Vagina (tissue), 2 donors: Measurements from ENCODE around the gene CENPT. TPM values are rescaled to one million over a fixed set of nuclear protein-coding genes. Genes with fewer than 3 reads are reported as not detected.

Experiments
- DNase-seq, 2 donors: peaks; one replicate each; pipeline ENCODE4 v3.0.0-alpha.2; 2017; ENCODE audit errors: extremely low spot score in 2 of 2
- H3K27ac ChIP-seq: fragments of 200-600 bp; sonication (generic); one replicate; pipeline ENCODE4 v1.5.1; 2019
- H3K27me3 ChIP-seq: fragments of 200-600 bp; sonication (generic); one replicate; pipeline ENCODE4 v1.5.1; 2019
- H3K36me3 ChIP-seq, 2 donors: fragments of 200-600 bp; sonication (generic); one replicate each; pipeline ENCODE4 v1.5.1; 2017 to 2019
- H3K4me1 ChIP-seq: fragments of 200-600 bp; sonication (generic); one replicate; pipeline ENCODE4 v1.5.1; 2019
- H3K4me3 ChIP-seq, 2 donors: fragments of 200-600 bp; sonication (generic); 1 replicate in 1 of 2; 2 replicates in 1 of 2; pipeline ENCODE4 v1.5.1; 2016 to 2019
- H3K9me3 ChIP-seq: fragments of 200-600 bp; sonication (generic); one replicate; pipeline ENCODE4 v1.5.1; 2019
- POLR2A ChIP-seq, 2 donors: fragments of 450-650 bp; IDR thresholded peaks; one replicate each; pipeline ENCODE4 v1.6.1; 2017; ENCODE audit warnings: antibody characterized with exemption in 2 of 2, mild to moderate bottlenecking in 2 of 2, moderate library complexity in 2 of 2
- POLR2AphosphoS5 ChIP-seq, 2 donors: sonication (generic); formaldehyde crosslinking; IDR thresholded peaks; one replicate each; pipeline ENCODE4 v1.9.0; 2017; ENCODE audit warnings: antibody characterized with exemption in 2 of 2, mild to moderate bottlenecking in 2 of 2, low read depth in 1 of 2; ENCODE audit not compliant: insufficient read depth in 1 of 2
- intact Hi-C: fragments of 100-400 bp; cut with DNase I; formaldehyde crosslinking; loops from one replicate; pipeline ENCODE4 v1.15.1; 2023
- total RNA-seq: library from RNA; depleted of rRNA; stranded (reverse); fragments of >200 nt; gene quantifications from one replicate; pipeline ENCODE4 v1.2.3, GENCODE V29; 2016
- TF ChIP-seq, protein P1 (sequence below), 3 experiments: fragments of 450-650 bp in 2 of 3; fragments of 200-600 bp in 1 of 3; sonication (generic) in 1 of 3; IDR thresholded peaks; one replicate each; pipeline ENCODE4 v1.5.1; 2017 to 2019; ENCODE audit warnings: antibody characterized with exemption in 3 of 3, mild to moderate bottlenecking in 2 of 3, moderate library complexity in 2 of 3

Gene CENPT
- total RNA-seq, 1 donor from 2014 or later: 57.7 TPM

DNA sequence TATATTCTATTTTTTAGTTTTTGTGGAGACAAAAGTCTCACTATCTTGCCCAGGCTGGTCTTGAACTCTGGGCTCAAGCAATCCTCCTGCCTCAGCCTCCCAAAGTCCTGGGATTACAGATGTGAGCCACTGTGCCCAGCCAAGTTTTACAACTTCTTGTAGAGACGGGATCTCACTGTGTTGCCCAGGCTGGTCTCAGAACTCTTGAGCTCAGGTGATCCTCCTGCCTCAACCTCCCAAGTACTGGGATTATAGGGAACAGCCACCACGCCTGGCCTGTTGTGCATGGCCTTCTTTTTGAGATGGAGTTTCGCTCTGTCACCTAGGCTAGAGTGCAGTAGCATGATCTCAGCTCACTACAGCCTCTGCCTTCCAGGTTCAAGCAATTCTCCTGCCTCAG, 6.2 kb upstream of the CENPT start:
- no peak for DNase-seq
- intact Hi-C loops: no loop called here
- H3K27ac ChIP-seq: no peak overlapping the region
- no peaks in the 10 kb centered on the region for H3K36me3 ChIP-seq
- H3K4me3 ChIP-seq: no peak overlapping the region
- no peaks in the 10 kb centered on the region for H3K27me3 ChIP-seq
- H3K9me3 ChIP-seq: no peaks in the 10 kb centered on the region
- H3K4me1 ChIP-seq: peaks cover 54% of the 10 kb centered on the region
- TF ChIP-seq POLR2A (IDR thresholded peaks at IDR 0.05) (no peak), POLR2AphosphoS5 (IDR thresholded peaks at IDR 0.05; ENCODE audit: insufficient read depth in 1 of 2, low read depth in 1 of 2) (no peak)
- TF ChIP-seq, protein P1, sequence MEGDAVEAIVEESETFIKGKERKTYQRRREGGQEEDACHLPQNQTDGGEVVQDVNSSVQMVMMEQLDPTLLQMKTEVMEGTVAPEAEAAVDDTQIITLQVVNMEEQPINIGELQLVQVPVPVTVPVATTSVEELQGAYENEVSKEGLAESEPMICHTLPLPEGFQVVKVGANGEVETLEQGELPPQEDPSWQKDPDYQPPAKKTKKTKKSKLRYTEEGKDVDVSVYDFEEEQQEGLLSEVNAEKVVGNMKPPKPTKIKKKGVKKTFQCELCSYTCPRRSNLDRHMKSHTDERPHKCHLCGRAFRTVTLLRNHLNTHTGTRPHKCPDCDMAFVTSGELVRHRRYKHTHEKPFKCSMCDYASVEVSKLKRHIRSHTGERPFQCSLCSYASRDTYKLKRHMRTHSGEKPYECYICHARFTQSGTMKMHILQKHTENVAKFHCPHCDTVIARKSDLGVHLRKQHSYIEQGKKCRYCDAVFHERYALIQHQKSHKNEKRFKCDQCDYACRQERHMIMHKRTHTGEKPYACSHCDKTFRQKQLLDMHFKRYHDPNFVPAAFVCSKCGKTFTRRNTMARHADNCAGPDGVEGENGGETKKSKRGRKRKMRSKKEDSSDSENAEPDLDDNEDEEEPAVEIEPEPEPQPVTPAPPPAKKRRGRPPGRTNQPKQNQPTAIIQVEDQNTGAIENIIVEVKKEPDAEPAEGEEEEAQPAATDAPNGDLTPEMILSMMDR (IDR thresholded peaks at IDR 0.05): no peak

DNA sequence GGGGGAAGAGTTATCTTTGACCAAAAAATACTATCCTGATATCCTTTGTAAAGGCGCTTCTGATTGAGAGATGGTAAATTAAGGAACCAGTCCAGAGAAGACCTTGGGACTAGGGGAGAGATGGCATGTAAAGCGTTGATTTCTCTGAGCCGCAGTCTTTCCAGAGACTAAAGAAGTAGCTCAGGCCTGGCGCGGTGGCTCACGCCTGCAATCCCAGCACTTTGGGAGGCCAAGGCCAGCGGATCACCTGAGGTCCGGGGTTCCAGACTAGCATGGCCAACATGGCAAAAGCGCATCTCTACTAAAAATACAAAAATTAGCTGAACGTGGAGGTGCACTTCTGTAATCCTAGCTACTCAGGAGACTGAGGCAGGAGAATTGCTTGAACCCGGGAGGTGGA, 625 bp upstream of the CENPT start:
- peaks cover 57% of the 10 kb centered on the region for H3K4me1 ChIP-seq
- intact Hi-C loops: no loop called here
- DNase-seq: peak in 1 of 2 donors; percentile 54

DNA sequence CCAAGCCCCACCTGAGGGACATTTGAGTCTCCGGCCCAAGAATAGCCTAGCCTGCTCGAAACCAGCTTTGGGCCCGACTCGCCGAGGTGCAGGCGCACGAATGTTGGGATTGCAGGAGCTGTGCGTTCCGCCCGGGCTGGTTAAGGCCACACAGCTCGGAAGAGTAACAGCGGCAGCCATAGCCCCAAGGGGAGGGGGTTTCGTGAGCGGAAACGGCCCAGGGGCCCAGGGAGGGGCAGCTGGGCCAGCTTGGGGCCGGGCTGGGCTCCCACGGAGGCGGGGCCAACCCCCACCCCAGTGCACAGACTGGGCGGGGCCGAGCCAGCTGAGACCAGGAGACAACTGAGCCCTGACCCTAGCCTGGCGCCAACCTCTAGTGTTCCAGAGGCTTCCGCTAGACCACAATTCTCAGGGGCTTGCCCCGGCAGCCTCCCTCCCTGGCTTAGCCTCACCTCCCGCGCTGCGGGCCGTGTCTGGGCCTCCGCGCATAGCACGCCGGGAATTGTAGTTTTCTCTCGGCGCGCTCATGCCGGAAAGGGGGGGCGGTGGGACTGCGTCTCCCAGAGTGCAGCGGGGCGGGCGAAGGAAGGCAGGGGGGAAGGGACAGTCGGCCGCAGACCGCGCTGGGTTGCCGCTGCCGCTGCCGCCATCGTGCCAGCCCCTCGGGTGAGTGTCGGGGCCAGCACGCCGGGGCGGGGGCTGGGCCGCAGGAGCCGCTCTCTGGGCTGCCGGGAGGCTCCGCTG, 1.0 kb downstream of the CENPT start, which contains the start of gene NUTF2:
Gene NUTF2 (plus strand): TSS at position 614 of the 744 bp plus-strand sequence. CDS start 18,198 bp downstream, outside the sequence.
- Histone ChIP-seq H3K4me3 (peak within 1 kb of the TSS; percentile 79 to 98), H3K4me1 (peaks cover 64% of the 10 kb centered on the region), H3K9me3 (no peaks in the 10 kb centered on the region), H3K27ac (peak within 1 kb of the TSS; percentile 100), H3K27me3 (no peaks in the 10 kb centered on the region), H3K36me3 (no peaks in the 10 kb centered on the region)
- intact Hi-C loops: no loop called here
- TF ChIP-seq POLR2AphosphoS5 (IDR thresholded peaks at IDR 0.05; ENCODE audit: insufficient read depth in 1 of 2, low read depth in 1 of 2) (peak; percentile 90 to 91), POLR2A (IDR thresholded peaks at IDR 0.05) (peak in 1 of 2 donors; percentile 55)
- TF ChIP-seq, protein P1 (IDR thresholded peaks at IDR 0.05): peak in 1 of 3 experiments; percentile 9
- peak in 1 of 2 donors; percentile 95 for DNase-seq

More for the DNA sequence above, 625 bp upstream of the CENPT start:
- Histone ChIP-seq H3K4me3 (peak overlapping the region; percentile 79 to 98), H3K27ac (peak overlapping the region; percentile 100), H3K27me3 (no peaks in the 10 kb centered on the region), H3K36me3 (no peaks in the 10 kb centered on the region), H3K9me3 (no peaks in the 10 kb centered on the region)
- TF ChIP-seq, protein P1 (IDR thresholded peaks at IDR 0.05): no peak
- TF ChIP-seq POLR2A (IDR thresholded peaks at IDR 0.05): no peak

DNA sequence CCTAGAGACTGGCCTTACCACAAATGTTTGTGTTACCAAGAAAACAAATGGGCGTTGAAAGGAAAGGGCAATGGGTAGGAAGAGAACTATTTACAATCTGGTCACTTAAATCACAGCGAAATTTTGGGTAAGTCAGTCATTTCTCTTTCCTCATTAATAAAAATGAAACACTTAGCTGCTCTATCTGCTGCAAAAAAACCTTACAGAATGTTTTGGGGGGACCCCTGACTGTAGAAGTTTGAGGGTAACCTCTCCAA, 1.5 kb downstream of the CENPT start:
- Histone ChIP-seq H3K27ac (peak overlapping the region; percentile 100), H3K4me3 (peak overlapping the region; percentile 79 to 98), H3K27me3 (no peaks in the 10 kb centered on the region), H3K9me3 (no peaks in the 10 kb centered on the region), H3K4me1 (peaks cover 67% of the 10 kb centered on the region), H3K36me3 (no peaks in the 10 kb centered on the region)
- no peak for DNase-seq
- intact Hi-C loops: no loop called here
- TF ChIP-seq, protein P1 (IDR thresholded peaks at IDR 0.05): no peak
- TF ChIP-seq POLR2A (IDR thresholded peaks at IDR 0.05): no peak
- TF ChIP-seq POLR2AphosphoS5 (IDR thresholded peaks at IDR 0.05; ENCODE audit: insufficient read depth in 1 of 2, low read depth in 1 of 2): no peak

DNA sequence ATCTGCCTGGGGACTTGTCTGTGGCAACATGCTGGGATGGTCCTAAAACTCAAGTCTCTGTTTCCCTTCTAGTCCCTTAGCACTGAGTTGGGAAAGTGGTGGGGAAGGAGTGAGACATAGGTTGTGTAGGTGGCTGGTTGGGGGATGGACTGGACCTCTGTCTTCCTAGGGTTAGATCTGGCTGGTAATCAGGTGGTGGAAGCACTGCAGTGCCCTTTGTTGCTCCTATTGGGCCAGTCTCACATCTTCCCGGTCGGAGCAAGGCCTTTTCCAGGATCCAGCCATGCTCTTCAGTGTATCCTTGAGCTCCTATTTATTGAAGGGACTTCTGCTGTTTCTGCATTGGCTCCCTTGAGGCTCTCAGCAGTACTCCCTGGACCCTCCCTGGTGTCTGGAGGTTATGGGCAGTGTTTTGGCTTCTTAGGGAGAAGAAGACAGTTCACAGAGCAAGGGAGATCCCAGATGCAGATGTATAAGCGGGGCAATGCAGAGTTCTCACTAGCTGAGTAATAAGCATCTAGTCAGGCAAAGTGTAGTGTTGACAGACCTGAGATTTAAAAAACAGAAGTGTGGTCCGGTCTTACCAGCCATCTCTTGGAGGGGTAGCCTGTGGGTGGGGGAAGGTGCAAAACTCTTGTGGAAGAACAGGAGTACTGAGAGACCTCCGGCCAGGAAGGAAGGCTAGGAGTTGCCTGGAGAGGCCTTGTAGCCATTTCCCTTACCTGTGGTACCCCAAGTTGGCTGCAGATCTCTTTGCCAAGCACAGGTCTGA, 2.0 kb downstream of the CENPT start:
- no peak for DNase-seq
- H3K4me1 ChIP-seq: peaks cover 67% of the 10 kb centered on the region
- intact Hi-C loops: no loop called here
- peak overlapping the region; percentile 100 for H3K27ac ChIP-seq
- no peaks in the 10 kb centered on the region for H3K27me3 ChIP-seq
- TF ChIP-seq, protein P1 (IDR thresholded peaks at IDR 0.05): no peak
- TF ChIP-seq POLR2AphosphoS5 (IDR thresholded peaks at IDR 0.05; ENCODE audit: insufficient read depth in 1 of 2, low read depth in 1 of 2): no peak
- no peak for TF ChIP-seq POLR2A (IDR thresholded peaks at IDR 0.05)
- peak overlapping the region; percentile 79 to 98 for H3K4me3 ChIP-seq
- H3K36me3 ChIP-seq: no peaks in the 10 kb centered on the region
- no peaks in the 10 kb centered on the region for H3K9me3 ChIP-seq
